ENCODE data around the gene EXOC3.
"Not testable (repeated sequence)": the region's sequence is repeated elsewhere in the genome, so short reads cannot be mapped to it uniquely, and the experiment has no call there.

EXOC3 gene

DNA sequence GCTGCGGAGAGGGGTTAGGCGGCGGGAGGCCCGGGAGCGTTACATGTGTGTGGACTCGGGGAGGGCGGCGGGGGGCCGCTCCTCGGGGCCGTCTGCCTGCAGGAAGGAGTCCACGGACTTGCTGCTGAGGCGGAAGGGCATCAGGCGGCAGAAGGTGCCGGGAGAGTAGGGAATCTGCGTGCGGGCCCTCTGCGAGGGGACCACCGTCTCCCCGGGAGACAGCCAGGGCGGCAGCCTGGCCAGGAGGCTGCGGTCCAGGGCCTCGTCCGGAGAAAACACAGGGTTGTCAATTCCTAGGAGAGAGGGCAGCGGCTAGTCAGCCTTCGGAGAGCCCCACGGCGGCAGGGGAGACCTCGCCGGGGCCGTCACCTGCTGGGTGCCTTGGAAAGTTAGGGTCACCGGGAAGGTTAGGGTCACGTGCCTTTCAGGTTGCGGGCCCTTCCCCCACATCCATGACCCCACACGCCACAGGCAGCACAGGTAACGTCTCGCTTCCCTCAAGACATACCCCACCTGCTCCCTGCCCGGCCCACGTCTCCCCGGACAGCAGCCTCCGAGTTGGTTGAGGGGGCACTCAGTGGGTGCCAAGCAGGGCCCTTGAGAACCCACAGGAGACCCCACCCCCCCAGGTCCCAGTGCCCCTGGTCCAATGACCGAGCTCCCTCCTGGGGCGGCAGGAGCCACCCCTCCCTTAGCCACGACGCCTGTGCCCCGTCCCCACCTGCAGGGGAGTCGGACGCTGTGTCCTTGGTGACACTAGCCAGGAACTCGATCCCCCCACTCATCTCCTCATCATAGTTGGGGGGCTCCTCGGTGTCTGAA lies 32.1 kb downstream of the EXOC3 start:
- DNase-seq, result peak in 1 of 2 experiments; percentile 35

DNA sequence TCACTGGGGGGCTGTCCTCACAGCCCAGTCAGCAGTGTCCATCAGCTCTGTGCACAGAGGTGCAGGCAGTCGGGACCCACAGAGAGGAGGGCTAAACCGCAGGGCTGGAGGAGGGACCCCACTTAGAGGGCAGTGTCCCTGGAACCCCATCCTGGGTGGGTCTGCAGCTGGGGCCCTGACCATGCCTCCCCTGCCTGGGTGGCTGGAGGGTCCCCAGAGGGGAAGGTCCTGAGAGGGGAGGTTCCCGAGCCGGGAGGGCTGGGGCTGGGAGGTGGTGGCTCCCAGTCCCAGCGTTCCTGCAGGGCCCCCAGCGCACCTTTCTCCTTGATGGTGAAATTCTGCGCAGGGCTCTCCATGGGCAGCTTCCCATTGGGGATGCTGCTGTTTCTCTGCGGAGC lies 32.7 kb downstream of the EXOC3 start:
- DNase-seq, result no peak

DNA sequence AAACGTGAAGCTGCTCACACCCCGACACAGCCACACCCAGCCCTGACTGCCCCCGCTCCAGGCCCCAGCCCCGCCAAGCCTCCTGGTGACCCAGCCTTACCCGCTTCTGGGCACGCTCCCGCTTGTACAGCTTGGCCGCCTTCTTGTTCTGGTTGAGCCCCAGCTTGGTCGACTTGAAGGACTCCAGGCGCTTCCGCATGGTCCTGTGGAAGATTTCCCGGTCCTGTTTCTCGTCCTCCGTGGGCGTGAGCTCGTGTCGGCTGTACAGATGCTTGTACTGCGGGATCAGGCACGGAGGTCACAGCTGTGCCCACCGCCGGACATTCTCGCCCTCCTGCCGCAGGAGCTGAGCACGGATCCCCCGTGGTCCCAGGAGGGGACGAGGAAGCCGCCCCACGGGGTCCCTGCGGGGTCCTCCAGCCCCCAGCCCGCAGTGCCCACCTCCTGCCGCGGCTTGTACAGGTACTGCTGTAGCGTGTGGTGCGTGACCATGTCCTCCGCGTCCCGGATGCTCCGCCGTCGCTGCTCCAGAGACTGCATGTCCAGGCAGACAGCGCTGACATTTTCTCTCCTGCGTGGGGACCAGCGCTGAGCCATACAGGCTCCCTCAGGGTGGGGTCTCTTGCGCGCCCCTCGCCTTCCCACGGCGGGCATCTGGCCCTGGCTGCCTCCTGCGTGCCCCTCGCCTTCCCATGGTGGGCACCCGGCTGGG lies 33.3 kb downstream of the EXOC3 start:
- no peak for DNase-seq

DNA sequence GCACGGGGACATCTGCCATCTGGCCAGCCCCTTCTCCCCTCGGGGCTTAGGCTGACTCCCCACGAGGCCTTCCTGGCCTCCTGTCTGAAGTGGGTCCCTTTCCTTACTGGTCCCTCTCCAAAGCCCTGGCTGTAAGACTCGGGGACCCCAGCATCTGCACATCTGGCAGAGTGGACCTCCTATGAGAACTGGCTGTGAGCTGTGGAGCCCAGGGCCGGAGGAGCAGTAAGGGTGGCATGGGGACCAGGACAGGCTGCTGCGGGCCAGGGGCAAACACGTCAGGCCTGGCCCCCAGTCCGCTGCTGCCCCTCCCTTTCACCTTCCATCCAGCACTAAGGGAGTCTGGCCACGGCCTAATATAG lies 33.8 kb downstream of the EXOC3 start:
- DNase-seq, result no peak

DNA sequence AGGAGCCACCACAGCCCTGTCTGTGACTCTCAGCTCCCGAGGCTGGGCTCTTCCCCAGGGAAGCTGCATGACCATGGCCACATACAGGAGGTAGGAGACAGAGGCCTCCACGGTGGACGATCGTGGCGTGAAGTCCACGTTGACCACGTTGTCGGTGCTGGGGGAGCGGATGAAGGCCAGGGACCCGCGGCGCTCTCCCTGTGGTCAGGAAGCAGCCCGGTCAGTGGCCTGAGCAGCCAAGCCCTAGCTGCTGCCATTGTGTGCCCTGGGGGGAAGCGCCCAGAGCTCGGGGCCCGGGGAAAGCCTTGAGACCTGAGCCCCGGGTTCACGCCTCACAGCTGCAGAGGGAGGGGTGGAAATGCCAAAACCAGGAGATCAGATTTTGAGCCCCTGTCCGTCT lies 34.3 kb downstream of the EXOC3 start:
- DNase-seq, result no peak

DNA sequence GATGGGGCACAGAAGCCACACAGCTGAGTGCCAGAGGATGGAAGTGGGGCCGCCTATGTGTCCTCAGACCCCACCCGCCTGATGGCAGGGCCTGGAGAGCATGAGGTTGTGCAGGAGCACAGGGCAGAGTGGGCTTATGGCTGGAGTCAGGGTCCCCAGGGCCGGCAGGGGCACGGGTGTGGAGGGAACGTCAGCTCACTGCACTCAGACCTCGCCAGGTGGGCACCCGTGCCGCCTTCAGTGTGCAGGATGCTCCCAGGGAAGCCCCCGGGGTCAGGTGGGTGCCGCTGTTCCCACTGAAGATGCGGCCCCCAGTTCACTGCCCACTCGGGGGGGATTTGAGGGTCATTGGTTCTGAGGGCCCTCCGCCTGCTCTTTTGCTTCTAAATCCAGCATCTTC lies 34.9 kb downstream of the EXOC3 start:
- no peak for DNase-seq

DNA sequence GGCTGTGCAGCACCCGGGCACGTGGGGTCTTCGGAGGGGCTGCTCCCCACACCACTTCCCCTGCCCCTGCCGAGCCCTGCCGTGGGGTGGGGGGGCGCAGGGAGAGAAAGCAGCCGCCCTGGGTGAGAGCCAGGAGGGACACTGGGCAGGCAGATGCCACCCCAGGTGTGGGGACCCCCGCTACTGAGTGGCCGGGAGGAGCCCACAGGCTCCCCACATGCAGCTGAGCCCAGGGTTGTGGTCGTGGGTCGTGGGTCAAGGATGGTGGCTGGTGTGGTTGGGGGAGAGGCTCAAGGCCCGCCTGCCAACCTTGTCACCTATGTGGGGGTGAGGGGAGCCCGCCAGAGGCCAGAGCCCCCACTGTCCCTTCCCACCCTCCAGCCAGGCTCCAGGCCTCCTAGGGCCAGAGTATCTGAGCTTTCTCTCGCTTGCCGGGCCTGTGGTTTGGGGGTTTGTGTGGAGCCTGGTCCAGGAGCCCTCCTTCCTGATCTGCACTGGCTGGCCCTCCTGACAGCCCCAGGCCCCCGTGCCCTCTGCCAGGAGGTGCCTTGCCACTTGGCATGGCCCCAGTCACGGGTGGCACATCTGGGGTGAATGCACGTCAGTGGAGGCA lies 35.5 kb downstream of the EXOC3 start:
- no peak for DNase-seq

DNA sequence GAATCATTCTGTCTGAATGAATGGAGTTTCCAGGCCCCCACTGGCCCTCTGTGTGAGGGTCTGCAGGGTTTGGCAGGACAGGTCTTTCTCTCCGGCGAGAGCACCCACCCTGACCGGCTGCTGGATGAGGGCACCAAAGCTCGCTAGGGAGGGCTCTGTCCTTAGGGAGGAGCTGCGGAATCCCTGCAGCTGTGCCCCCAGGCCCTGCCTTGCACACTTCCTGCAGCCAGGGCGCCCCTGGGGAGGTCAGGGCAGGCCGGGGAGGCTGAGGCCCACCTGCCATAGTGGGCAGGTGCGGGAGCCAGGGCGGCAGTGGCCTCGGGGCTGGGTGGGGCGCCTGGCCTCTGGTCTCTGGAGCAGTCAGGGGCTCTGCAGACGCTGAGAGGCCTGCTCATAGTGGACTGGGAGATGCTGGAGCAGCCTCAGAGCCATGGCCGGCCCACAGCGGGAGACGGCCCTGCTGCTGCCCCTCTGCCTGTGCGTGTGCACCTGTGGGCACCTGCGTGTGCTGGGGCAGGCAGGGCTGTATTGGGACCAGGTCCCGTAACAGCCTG lies 36.1 kb downstream of the EXOC3 start:
- no peak for DNase-seq

DNA sequence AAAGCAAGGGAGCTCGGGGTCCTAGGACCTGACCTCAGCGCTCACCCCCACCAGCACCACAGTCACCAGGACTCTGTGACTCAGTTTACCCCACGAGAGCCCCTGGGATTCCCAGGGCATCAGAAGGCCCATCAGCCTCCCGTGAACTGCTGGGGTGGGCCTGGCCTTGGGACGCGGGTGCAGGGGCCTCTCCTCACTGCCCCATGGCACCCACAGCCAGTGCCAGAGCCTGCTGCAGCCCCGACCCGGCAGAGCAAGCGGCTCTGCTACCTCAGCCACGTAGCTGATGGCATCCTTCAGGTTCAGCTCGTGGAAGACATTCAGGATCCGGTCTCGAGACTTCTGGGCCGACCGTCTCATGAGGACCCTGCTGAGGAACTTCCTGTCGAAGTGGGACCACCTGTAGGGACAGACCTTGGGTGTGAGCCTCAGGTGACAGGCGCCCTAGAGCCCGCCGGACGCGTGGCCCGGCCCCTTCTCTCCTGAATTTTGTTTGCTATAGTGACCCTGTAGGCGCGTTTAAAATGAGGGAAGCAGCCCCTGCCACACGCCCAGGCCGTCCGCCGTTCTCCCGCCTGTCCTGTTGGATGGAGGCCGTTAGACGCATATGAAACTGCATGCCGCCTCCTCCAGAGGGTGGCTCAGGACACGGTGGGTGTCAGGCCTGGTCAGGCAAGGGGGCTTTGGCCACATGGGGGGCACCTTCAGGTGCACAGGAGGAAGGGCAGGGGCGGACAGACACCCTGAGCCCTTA lies 36.8 kb downstream of the EXOC3 start:
- DNase-seq, result no peak

DNA sequence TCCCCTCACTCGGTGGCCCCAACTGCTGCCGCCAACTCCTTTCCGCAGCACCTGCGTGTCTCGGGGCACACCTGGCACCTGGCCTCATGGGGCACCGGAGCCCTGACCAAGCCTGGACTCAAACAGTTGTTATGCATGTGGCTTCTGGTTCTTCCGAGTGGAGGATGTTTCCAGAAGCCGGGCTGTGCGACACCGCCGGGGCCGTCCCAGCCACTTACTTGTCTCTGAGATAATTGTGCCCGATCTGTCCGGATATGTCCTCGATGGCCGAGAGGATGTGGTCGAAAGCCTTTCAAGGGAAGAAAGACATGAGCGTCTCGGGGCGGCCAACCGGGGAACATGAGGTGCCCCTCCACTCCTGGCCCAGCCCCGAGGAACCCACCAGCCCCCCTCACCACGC lies 38.4 kb downstream of the EXOC3 start:
- no peak for DNase-seq

DNA sequence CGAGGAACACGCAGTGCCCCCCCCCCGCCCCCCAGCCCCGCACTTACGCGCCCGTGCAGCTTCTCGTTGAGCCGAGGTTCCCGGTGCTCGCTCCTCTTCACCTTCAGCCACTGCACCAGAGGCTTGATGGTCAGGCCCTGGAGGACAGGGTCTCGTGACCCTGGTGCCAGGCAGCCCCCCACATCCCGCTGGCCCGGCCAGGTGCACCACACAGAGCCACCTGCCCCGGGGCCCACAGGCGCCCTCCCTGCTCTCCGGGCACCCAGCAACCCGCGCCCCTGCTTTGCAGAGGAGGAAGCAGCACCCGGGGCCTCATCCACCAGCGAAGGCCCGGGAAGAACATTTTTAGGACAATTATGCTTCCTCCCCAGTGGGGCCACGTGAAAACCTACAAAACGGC lies 39.0 kb downstream of the EXOC3 start:
- DNase-seq, result no peak

DNA sequence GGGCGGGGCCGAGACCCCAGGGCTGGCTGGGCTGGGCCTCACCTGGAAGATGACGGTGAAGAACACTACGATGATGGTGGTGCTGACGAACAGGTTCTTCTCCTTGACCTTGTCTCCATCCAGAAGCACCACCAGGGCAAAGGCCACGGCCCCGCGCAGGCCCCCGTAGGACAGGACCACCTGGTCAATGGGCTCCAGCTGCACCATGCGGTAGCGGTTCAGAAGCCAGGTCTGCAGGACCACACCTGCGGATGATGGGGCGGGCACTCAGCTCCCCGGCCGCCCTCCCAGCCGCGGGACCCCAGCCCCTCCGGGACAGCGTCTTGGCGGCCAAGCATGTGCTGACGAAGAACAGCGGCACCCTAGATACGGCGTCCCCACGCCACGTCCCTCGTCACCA lies 39.5 kb downstream of the EXOC3 start:
- DNase-seq, result no peak

DNA sequence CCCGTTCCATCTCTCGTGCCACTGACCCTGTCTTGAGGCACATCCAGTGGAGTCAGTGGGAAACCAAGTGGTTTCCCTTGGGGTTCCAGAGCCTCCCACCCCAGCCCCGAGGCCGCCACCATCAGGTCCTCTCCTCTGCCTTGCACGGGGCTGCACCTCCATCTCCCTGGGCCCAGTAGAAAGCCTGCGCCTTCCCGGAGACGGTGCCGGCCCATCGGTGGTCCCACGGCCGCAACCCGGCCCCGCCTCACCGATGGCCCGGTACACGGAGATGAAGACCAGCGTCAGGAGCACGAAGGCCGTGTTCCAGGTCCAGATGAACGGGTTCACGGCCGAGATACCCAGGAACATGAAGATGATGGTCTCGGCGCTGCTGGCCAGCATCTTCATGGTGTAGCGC lies 40.0 kb downstream of the EXOC3 start:
- no peak for DNase-seq

DNA sequence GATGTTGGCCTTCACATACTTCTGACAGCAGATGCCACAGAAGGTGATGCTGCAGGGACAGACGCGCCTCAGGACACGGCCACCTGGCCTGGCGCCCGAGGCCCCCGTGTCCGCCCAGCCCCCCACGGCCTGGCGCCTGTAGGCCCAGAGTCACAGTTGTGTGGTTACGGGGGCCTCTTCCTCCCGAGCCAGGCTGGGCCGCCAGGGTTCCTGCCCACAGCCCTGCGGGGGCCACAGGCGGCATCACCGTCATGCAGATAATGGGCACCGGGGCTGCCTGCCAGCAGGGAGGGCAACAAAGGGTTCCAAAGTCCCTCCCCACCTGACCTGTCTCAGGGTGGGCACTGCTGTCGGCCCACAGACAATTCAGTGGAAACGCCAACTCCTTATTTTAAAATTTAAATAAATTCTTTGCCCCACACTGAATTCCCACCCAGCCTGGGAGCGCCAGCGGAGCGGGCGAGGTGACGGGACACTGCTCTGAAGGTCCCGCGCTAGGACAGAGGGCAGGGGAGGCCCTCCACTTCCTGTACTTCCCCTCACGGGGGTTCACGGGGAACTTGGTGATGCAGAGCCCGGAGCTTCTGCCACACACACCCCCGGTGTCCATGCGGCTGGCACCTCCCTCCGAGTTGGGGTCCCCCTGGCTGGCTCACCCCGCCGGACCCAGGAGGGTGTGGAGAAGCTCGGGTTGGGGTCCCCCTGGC lies 40.6 kb downstream of the EXOC3 start:
- no peak for DNase-seq

DNA sequence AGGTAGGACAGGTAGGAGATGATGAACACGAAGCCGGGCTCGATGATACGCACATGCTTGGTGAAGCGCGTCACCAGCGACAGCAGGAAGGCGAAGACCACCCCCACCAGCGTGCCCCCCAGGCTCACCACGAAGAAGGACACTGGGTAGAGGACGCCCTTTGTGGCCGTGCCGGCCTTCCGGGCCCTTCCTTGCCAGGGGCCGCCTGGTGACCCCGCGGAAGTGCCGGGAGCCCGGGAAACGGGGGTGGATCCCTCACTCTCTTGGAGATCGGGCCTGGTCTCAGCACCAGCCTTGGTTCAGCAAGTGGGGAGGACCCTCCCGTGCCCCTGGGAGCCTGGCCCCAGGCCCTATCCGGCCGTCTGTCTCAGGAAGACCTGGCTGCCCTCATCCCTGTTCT lies 41.6 kb downstream of the EXOC3 start:
- DNase-seq, result no peak

DNA sequence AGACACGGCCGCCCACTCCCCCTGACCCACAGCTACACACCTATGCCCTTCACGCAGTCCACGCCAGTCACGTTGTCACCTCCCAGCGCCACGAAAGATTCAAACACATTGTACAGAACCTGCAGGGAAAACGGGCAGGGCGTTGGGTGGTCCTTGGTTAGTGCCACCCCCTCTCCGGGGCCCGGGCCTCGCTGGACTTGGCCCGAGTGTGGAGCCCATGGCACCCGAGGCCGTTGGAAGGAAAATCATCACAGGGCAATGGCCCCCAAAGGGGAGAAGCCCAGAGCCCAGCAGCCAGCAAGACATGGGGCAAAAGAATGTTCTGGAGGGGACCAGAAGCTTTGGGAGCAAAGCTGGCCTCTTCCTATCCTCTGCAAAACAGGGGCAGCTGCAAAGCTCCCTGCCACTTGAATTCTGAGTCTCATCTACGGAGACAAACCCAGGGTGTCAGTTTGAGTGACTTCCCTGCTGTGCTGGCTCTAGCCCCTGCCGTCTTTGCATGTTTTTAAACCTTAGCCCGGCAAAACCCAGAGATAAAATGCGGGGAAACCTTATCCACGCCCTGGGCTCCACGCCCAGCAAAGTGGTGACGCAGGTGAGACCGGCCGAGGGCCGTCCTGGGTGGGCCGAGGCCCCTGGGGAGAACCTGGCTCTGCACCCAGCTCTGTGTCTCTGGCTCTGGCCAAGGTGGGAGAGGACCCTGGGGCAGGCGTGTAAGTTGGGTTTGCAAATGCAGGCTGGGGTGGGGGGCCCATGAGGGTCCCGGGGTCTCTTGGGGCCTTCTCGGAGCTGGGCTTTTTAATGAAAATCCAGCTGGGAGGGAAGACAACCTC lies 42.4 kb downstream of the EXOC3 start:
- DNase-seq, result no peak

DNA sequence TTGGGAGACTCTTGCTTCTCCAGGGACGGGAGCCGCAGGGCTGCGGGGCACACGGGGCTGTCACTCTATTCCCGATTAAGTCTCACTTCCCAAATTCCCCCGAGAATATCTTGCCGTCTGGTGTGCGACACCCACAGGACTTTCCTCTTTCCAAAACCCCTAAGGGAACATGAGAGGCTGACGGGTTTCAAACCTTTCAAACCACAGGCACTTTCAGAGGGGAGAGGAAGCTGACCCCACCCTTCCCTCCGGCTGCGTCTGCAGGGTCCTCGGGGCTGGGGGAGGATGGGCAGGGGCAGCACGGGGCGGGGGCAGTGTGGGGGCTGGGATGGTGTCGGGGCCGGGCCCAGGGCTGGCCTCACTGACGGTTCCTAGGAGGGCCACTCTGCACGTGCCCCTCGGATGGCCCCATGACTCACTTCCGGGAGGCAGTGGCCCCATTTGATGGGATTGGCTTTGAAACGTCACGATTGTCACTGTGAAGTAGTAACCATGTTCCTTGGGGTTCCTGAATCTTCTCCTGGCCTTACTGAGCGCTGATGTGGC lies 43.0 kb downstream of the EXOC3 start:
- DNase-seq, result no peak

DNA sequence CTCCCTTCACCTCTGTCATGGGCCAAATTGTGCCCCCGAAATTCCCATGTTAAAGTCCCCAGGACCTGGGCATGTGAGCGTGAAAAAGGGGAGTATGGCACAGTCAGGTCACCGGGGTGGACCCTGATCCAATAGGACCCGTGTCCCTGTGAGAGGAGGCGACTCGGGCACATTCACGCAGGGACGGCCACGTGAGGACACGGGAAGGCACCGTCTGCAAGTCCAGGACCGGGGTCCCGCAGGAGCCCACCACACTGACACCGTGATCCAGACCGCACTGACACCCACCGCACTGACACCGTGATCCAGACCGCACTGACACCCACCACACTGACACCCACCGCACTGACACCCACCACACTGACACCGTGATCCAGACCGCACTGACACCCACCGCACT lies 43.6 kb downstream of the EXOC3 start:
- not testable (repeated sequence) for DNase-seq

DNA sequence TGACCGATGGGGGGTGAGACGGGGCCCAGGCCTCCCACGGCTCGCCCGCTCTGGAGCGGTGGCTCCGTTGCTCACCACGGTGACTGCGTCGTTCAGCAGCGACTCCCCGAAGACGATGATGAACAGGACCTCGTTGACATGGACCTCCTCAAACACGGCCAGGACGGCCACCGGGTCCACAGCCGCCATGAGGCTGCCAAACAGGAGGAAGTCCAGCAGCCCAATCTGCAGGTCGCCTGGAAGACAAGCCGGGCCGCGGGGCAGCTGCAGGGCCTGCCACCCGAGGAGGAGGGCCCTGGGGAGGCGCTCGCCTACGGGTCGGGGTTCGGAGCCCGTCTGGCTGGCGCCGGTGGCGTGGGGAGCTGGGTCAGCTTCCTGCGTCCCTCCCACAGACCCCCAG lies 45.3 kb downstream of the EXOC3 start:
- DNase-seq, result no peak

DNA sequence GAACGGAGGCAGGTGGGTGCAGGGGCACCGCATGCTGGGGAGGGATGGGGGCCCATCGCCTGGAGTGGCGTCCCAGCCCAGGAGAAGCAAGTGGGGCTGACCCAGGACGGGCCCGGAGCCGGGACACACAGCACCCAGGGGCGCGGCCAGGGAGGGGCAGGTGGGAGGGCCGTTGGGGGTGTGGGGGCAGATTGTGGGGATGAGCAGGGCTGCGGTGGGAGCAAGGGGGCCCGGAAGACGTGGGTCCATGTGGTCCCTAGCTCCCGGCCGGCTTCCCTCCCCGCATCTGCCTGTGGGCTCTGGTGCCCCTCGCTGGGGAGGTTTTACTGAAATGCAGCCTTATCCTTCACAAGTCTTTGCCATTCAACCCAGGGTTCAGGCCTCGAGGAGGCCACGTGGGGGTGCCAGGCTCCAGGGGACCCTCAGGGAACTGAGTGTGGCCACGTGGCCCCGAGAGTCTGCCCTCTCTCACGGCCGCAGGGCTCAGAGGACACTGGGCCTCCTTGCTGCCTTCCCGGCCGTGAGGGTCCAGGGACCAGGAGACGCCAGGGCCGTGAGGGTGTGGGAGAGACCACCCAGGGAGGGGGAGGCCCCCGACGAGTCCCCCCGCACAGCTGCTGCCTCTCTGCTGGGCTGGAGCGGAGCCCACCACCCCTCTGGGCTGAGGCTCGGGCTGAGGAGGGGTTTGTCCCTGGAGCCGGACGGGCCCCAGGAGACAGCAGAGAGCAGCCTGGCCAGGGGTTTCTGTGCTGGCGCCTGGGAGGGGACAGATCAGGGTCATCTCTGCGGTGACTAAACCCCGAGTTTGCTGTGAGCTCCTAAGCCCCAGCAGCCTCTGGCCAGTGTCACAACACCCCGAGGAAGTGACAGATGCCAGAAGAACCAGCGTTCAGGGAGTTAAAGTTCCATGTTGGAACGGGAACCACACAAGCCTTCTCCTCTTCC lies 46.0 kb downstream of the EXOC3 start:
- no peak for DNase-seq

Data from activated T-cell treated with anti-CD3 and anti-CD28 coated beads, Interleukin-2, amount 50 U/mL, for 48 hours (primary cell).